DND-41 (cell line): ENCODE results near the gene TENT4B.

Experiments used
- EZH2 ChIP-seq: IDR thresholded peaks from 3 replicates; pipeline ENCODE4 v1.6.1; 2012; ENCODE audit warnings: borderline replicate concordance, low read depth, mild to moderate bottlenecking, moderate library complexity, low read length, inconsistent platforms; ENCODE audit not compliant: severe bottlenecking
- TF ChIP-seq, protein P1 (sequence below): IDR thresholded peaks from 2 replicates; pipeline ENCODE4 v1.5.1; 2012; ENCODE audit warnings: borderline replicate concordance, low read length, moderate library complexity, mild to moderate bottlenecking; ENCODE audit not compliant: poor library complexity, severe bottlenecking; ENCODE audit errors: extremely low read depth

DNA sequence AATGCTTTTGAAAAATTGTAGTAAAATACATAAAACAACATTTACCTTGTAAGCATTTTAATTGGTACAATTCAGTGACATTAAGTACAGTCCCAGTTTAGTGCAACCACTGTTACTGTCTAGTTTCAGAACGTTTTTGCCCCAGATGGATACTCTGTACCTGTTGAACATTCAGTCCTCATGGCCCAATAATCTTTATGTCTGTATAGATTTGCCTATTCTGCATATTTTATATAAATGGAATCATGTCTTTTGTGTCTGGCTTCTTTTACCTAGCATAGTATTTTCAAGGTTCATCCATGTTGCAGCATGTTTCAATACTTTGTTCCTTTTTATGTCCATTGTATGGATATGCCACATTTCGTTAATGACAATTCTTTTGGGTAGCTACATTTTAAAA is 37.2 kb downstream of the TENT4B start:
- TF ChIP-seq, protein P1, sequence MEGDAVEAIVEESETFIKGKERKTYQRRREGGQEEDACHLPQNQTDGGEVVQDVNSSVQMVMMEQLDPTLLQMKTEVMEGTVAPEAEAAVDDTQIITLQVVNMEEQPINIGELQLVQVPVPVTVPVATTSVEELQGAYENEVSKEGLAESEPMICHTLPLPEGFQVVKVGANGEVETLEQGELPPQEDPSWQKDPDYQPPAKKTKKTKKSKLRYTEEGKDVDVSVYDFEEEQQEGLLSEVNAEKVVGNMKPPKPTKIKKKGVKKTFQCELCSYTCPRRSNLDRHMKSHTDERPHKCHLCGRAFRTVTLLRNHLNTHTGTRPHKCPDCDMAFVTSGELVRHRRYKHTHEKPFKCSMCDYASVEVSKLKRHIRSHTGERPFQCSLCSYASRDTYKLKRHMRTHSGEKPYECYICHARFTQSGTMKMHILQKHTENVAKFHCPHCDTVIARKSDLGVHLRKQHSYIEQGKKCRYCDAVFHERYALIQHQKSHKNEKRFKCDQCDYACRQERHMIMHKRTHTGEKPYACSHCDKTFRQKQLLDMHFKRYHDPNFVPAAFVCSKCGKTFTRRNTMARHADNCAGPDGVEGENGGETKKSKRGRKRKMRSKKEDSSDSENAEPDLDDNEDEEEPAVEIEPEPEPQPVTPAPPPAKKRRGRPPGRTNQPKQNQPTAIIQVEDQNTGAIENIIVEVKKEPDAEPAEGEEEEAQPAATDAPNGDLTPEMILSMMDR, result no peak
- no peak for TF ChIP-seq EZH2
